ENCODE measurements around the gene NLN. TPM values are rescaled to one million over a fixed set of nuclear protein-coding genes. Genes with fewer than 3 reads are reported as not detected.
A peak's percentile ranks its signal among the peaks of the same experiment; 100 is the strongest.

NLN gene
- total RNA-seq, 4 donors from 2014 or later, result 2.2 to 17.3 (median 9.8) TPM

- no peak overlapping the region for H3K4me3 ChIP-seq
- no peaks in the 10 kb centered on the region for H3K9me3 ChIP-seq
- H3K4me1 ChIP-seq, result no peaks in the 10 kb centered on the region
- no peak for TF ChIP-seq POLR2A (IDR thresholded peaks at IDR 0.05)
- TF ChIP-seq, protein P1, sequence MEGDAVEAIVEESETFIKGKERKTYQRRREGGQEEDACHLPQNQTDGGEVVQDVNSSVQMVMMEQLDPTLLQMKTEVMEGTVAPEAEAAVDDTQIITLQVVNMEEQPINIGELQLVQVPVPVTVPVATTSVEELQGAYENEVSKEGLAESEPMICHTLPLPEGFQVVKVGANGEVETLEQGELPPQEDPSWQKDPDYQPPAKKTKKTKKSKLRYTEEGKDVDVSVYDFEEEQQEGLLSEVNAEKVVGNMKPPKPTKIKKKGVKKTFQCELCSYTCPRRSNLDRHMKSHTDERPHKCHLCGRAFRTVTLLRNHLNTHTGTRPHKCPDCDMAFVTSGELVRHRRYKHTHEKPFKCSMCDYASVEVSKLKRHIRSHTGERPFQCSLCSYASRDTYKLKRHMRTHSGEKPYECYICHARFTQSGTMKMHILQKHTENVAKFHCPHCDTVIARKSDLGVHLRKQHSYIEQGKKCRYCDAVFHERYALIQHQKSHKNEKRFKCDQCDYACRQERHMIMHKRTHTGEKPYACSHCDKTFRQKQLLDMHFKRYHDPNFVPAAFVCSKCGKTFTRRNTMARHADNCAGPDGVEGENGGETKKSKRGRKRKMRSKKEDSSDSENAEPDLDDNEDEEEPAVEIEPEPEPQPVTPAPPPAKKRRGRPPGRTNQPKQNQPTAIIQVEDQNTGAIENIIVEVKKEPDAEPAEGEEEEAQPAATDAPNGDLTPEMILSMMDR (IDR thresholded peaks at IDR 0.05), result no peak
- H3K27me3 ChIP-seq, result no peaks in the 10 kb centered on the region
- H3K27ac ChIP-seq, result no peak overlapping the region
- H3K36me3 ChIP-seq, result no peaks in the 10 kb centered on the region
- no peak for DNase-seq
Observed at GRCh38 chr5:65704621-65705239, 17.3 kb upstream of the NLN start.

GRCh38 chr5:65707663-65708062 is 14.3 kb upstream of the NLN start:
- TF ChIP-seq POLR2A (IDR thresholded peaks at IDR 0.05), result no peak
- TF ChIP-seq, protein P1 (IDR thresholded peaks at IDR 0.05), result no peak
- no peak for DNase-seq
- Histone ChIP-seq H3K9me3 (no peaks in the 10 kb centered on the region), H3K27me3 (no peaks in the 10 kb centered on the region), H3K4me3 (no peak overlapping the region), H3K4me1 (no peaks in the 10 kb centered on the region), H3K27ac (no peak overlapping the region), H3K36me3 (no peaks in the 10 kb centered on the region)

- Histone ChIP-seq H3K27ac (no peak overlapping the region), H3K27me3 (no peaks in the 10 kb centered on the region), H3K36me3 (no peaks in the 10 kb centered on the region), H3K9me3 (no peaks in the 10 kb centered on the region), H3K4me3 (no peak overlapping the region), H3K4me1 (no peaks in the 10 kb centered on the region)
- TF ChIP-seq POLR2A (IDR thresholded peaks at IDR 0.05), result no peak
- TF ChIP-seq, protein P1 (IDR thresholded peaks at IDR 0.05), result no peak
- DNase-seq, result no peak
Observed at GRCh38 chr5:65708145-65708544, 13.9 kb upstream of the NLN start.

GRCh38 chr5:65718576-65719310 is 3.3 kb upstream of the NLN start:
- Histone ChIP-seq H3K4me1 (peaks cover 0 to 6% (median 2%) of the 10 kb centered on the region in 4 donors), H3K9me3 (no peaks in the 10 kb centered on the region), H3K27ac (peak overlapping the region in 1 of 4 donors; percentile 51), H3K27me3 (no peaks in the 10 kb centered on the region), H3K36me3 (no peaks in the 10 kb centered on the region), H3K4me3 (no peak overlapping the region)
- no peak for DNase-seq
- TF ChIP-seq, protein P1 (IDR thresholded peaks at IDR 0.05), result no peak

DNA sequence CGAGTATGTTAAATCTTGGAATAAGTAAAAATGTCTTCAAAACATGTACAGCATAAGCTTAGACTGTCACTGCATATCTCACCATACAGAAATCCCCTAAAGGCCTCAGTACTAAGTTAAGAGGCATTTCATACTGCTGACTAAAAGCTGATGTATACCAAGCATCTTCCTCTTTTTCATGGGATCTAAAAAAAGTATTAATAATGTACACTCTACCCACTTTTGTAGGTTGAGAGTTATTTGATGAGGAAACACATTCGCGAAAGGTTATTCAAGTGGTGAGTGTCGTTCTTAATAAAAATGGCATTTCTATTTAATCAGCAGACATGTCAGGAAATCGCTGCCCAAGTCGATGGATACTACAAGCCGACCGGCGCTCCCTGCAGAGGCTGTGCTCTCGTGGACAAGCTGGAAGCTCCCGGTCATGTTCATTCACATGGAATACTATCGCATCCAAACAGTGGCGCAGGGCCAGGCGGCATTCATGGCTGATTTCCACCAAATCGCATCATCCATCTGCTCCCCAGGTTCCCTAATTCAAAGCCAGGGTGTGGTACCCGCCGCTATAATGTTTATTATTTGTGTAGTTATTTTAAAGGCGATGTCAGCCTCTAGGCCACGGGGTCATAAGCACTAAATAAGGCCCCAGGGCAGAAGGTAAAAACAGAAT is 820 bp upstream of the NLN start:
- H3K4me3 ChIP-seq, result peak overlapping the region; percentile 91 to 99 (median 96)
- peak; percentile 36 to 63 (median 55) for DNase-seq

More for the DNA sequence above, 820 bp upstream of the NLN start:
- H3K4me1 ChIP-seq, result peaks cover 0 to 6% (median 2%) of the 10 kb centered on the region in 4 donors
- H3K27ac ChIP-seq, result peak overlapping the region; percentile 79 to 92 (median 82)
- H3K27me3 ChIP-seq, result no peaks in the 10 kb centered on the region
- no peaks in the 10 kb centered on the region for H3K9me3 ChIP-seq
- H3K36me3 ChIP-seq, result no peaks in the 10 kb centered on the region
- TF ChIP-seq POLR2A (IDR thresholded peaks at IDR 0.05), result no peak
- TF ChIP-seq, protein P1 (IDR thresholded peaks at IDR 0.05), result no peak

Measured in Peyer's patch (tissue), 4 donors.